ENCODE data around the gene XK. TPM values are rescaled to one million over a fixed set of nuclear protein-coding genes. Genes with fewer than 3 reads are reported as not detected.

The XK gene
- total RNA-seq, 6 experiments from 2014 or later = not detected

- Mint-ChIP-seq H3K27ac (no peak overlapping the region), H3K36me3 (ENCODE audit: low read depth) (no peaks in the 10 kb centered on the region), H3K4me1 (ENCODE audit: low read depth) (no peaks in the 10 kb centered on the region), H3K9me3 (no peaks in the 10 kb centered on the region), H3K4me3 (no peak overlapping the region), H3K27me3 (ENCODE audit: insufficient read depth) (no peaks in the 10 kb centered on the region)
- DNase-seq = no peak
- no peak for TF ChIP-seq CTCF (IDR thresholded peaks at IDR 0.05)
These were observed 90.8 kb downstream of the XK start for GRCh38 chrX:37776283-37776986.

- no peak for TF ChIP-seq CTCF (IDR thresholded peaks at IDR 0.05)
- Mint-ChIP-seq H3K27ac (no peak overlapping the region), H3K27me3 (ENCODE audit: insufficient read depth) (no peaks in the 10 kb centered on the region), H3K36me3 (ENCODE audit: low read depth) (no peaks in the 10 kb centered on the region), H3K9me3 (no peaks in the 10 kb centered on the region), H3K4me3 (no peak overlapping the region), H3K4me1 (ENCODE audit: low read depth) (no peaks in the 10 kb centered on the region)
- DNase-seq = no peak
These were observed 91.4 kb downstream of the XK start for GRCh38 chrX:37776987-37777325.

- Mint-ChIP-seq H3K4me3 (no peak within 1 kb of the TSS), H3K9me3 (no peaks in the 10 kb centered on the region), H3K4me1 (ENCODE audit: low read depth) (no peaks in the 10 kb centered on the region), H3K27ac (no peak within 1 kb of the TSS), H3K27me3 (ENCODE audit: insufficient read depth) (no peaks in the 10 kb centered on the region; the same call in 1 of the 2 replicates), H3K36me3 (ENCODE audit: low read depth) (no peaks in the 10 kb centered on the region)
- DNase-seq = no peak
- no peak for TF ChIP-seq CTCF (IDR thresholded peaks at IDR 0.05)
These were observed 94.3 kb downstream of the XK start, which contains the start of gene CYBB for GRCh38 chrX:37779857-37780256. Gene CYBB, plus strand, starts transcription at chrX:37780059. Its CDS starts 19 bp downstream, at chrX:37780078.

- H3K9me3 Mint-ChIP-seq = no peaks in the 10 kb centered on the region
- H3K4me3 Mint-ChIP-seq = no peak overlapping the region
- TF ChIP-seq CTCF (IDR thresholded peaks at IDR 0.05) = no peak
- H3K4me1 Mint-ChIP-seq (ENCODE audit: low read depth) = no peaks in the 10 kb centered on the region
- no peak overlapping the region for H3K27ac Mint-ChIP-seq
- no peaks in the 10 kb centered on the region; the same call in 1 of the 2 replicates for H3K27me3 Mint-ChIP-seq (ENCODE audit: insufficient read depth)
- DNase-seq = no peak
- H3K36me3 Mint-ChIP-seq (ENCODE audit: low read depth) = no peaks in the 10 kb centered on the region
These were observed 95.5 kb downstream of the XK start for GRCh38 chrX:37781081-37781480.

Other genes with a start within 250 kb of the XK start
- under 1 TPM in 1 of 6 experiments, not detected in 5; 0.03 TPM for gene LANCL3, start 114.1 kb upstream of the XK start, total RNA-seq (2021; fragmentation: NEBNext Ultra II Directional; extraction: Animal tissue kit (Norgen Biotek cat#: 25700))
- gene CYBB, start 94.3 kb downstream of the XK start, total RNA-seq (2021; fragmentation: NEBNext Ultra II Directional; extraction: Animal tissue kit (Norgen Biotek cat#: 25700)) = not detected
- 10 to 100 TPM; 24.9 to 37.3 (median 35.0) TPM for gene DYNLT3, start 161.8 kb downstream of the XK start, total RNA-seq (2021; fragmentation: NEBNext Ultra II Directional; extraction: Animal tissue kit (Norgen Biotek cat#: 25700))

All from HFFc6 (cell line).